Activated CD4-positive, alpha-beta T cell treated with anti-CD3 and anti-CD28 coated beads for 48 hours (primary cell): ENCODE results near the gene PRSS56.

ENCODE experiments used
- DNase-seq: peaks from one replicate; pipeline ENCODE4 v3.0.0-alpha.2; 2020

The PRSS56 gene

DNA sequence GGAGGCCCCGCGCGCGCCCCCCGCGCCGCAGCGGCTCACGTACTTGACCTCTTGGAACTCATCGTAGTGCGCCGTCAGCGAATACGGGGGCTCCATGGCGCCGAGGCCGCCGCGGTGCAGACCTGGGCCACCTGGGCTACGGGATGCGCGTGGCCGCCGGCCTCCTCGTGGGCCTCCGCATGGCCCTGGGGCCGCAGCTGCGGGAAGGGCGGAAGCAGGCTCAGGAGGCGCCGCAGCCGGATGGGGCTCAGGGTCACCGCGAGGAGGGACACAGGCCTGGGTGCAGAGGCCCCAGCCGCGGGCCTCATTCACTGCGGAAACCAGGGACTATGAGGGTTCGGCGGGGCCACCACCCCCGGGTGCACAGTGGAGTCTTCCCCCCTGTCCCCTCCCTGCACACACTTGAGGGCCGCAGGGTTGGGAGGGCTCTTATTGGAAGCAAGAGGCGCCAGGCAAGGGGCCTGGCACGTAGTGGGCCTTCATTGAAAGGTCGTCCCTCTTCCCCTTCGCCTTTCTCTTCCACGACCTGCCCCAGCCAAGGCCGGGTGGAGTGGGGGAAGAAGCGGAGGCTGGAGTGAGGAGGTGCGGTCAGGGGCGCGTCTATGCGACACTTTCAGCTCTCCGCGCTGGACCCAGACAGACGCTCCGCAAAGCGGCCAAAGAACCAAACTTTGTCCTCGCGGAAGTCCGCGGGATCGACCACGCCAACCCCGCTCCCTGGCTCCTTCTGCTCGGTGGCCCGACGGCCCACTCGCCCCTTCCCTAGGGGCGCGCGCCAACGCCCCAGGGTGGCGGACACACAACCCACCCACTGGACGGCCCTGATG is 33.4 kb upstream of the PRSS56 start:
- DNase-seq, result no peak

DNA sequence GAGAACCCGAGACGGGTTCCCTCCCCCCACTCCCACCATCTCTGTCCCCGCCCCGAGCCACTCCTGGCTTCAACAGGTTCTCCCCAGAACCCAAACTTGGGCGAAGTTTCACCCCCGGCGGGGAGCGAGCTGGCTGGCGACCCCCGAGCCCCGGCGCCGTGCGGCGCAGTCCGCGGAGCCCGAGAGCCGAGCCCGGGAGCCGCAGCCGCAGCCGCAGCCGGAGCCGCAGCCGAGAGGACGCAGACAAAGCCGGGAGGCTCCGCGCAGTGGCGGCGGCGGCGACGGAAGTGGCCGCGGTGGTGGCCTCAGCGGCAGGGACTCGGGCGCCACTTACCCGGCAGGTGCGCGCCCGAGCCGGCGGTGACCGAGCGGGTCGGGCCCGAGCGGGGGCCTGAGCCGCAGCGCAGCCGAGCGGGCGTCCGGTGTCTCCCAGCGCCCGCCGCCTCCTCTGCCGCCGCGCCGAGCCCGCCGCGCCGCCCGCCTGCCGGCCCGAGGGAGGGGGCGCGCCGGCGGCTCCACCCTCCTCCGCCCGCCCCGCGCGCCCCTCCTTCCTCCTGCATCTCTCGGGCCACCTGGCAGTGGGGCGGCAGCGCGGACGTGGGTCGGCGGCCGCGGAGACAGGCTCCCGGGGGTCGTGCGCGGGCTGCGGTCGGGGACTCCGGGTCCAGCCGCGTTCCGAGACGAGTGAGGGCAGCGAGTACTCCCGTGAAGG is 32.6 kb upstream of the PRSS56 start, which contains the start of gene ECEL1:
Gene ECEL1, minus strand, starts transcription at position 450 of the 712 bp plus-strand sequence. CDS start 1,181 bp downstream, outside the sequence.
- no peak for DNase-seq

DNA sequence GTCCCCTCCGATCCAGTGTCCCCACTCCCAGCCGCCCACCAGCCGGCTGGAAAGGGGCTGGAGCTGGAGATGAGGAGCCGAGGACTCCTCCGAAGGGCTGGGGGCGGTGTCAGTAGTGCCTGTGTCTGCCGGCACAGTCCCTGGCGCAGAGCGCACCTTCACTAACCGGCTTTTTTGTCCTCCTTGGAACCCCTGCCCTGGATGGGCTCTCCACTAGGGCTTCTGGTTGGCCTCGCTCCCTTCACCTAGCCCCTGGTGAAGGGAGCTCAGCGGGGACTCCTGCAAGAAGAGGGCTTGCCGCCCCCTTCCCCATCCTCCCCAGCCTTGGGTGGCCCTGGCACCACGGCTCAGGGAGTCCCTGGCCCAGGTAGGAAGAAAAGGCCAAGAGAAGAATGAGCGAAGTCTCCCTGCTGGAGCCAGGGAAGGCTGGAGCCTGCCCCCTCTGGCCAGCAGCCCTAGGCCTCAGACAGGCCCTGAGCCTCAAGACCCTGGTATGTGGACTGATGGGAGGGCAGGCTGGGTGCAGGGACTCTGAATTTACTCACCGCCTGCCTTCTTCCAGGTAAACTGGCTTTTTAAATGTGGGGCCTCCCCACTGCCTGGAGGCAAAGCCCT is 32.0 kb upstream of the PRSS56 start:
- DNase-seq, result no peak

DNA sequence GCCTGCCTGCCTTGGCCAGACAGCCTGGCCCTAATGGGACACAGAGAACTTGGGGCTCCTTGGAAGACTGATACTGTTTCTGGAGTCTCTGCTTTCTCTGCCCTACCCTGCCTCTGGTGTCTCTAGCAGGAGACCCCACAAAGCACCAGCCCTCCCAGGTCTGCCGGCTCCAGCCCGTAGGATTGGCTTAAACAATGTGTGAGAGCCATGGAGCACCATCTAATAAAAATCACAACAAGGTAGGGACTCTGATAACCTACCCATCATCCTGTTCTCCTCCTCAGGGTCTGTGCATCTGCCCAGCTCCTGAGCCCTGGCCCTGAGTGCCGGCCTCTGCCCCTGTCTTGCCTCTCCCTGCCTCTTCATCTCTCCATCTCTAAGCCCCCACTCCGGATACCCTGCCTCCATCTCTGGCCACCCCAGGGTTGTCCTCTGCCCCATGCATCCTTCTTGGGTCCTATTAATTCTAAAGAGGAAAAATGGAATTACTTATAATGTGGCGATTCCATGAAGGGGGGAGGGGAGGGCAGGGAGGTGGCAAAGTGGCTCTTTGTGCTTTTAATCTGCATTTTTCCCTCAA is 31.4 kb upstream of the PRSS56 start:
- no peak for DNase-seq

DNA sequence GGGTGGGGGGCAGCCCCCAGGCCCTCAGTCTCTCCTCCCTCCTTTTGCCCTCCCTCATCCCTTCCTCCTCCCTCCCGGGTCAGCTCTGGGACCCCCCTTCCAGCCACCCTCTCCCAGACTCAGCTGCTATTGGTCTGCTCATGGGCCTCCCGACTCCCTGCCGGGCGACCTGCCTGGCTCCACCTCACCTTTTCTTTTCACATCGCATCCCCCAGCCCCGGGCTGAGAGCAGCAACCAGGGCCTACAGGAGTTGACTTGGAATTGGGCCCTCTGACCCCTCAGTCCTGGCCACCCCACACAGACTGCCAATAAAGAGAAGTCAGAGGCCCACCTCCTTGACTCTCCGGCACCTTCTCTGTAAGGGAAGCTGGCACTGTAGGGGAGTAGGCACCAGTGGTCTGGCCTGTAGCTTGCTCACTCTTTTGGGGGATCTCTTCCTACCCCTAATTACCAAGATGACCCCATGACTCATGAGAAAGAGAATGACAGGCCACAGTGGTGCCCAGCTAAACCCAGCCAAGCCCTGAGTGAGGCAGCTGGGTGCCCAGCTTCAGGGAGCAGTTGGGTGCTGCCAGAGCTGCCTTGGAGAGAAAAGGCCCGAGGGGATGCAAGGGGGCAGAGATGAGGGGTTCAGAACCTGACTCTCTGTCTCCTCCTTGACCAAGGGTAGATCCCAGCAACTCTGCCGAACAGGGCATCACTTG is 30.5 kb upstream of the PRSS56 start:
- no peak for DNase-seq

DNA sequence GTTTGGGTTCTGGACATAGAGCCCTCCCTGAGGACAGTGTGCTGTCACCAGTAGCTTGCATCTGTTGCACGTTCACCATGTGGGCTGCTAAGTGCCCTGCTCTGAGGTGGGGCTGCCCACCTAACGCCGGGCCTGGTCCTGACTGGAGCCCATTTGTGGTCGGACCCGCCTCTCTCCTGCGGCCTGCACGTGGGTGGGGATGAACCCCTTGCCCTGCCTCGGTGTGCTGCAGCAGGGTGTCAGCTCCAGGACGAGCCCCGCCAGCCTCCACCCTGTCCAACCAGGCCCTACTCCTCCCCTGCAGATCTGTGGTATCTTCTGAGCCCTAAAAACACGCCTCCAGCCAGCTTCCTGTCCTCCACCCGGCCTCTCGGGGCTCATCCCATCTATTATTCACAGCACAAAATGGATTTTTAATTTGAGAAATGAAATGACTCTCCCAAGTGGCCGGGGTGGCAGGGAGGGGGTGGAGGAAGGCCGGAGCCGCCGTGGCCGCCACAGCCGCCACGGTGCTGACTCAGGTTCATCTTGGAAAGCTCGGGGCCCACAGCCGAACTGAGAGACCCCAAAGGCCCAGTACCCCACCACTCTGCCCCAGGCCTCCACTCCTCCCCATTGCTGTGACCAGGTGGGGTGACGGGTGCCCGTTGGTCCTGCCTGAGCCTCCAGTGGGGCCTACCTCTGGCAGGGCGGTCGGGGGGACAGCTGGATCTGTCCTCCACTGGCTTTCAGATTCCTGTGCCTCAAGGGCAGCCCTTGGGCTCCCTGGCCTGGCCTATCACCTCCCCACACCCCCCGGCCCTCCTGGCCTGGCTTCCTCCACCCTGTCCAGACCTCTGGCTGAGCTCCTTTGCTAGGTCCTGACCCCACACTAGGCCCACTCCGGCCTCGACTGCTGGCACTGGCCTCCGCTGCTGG is 29.7 kb upstream of the PRSS56 start:
- no peak for DNase-seq

DNA sequence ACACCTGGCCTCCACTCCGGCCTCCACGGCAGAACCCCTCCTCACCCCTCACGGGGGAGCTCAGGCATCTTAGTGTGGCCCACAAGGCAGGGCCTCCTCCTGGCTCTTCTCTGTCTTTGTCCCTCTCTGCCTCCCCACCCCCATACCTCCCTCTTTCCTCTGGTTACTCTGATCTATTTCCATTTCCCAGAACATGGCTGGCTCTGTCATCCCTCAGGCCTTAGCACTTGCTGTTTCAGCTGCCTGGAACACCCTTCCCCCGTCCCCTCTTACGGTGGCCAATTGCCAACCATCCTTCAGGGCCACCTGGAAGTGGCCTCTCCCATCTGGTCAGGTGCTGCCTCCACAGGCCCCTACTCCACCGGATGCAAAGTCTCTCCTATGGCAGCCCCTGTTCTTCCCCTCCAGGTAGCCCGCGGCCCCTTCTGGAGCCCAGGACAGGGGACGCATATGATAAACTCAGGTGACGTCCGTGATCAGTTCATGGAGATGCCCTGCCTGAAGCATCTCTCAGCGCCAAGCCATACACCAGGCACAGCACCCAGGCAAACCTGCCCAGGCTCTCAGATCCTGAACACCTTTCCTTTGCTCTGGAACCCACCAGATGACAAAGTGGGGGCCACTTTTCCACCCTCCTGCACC is 28.9 kb upstream of the PRSS56 start:
- DNase-seq, result no peak

DNA sequence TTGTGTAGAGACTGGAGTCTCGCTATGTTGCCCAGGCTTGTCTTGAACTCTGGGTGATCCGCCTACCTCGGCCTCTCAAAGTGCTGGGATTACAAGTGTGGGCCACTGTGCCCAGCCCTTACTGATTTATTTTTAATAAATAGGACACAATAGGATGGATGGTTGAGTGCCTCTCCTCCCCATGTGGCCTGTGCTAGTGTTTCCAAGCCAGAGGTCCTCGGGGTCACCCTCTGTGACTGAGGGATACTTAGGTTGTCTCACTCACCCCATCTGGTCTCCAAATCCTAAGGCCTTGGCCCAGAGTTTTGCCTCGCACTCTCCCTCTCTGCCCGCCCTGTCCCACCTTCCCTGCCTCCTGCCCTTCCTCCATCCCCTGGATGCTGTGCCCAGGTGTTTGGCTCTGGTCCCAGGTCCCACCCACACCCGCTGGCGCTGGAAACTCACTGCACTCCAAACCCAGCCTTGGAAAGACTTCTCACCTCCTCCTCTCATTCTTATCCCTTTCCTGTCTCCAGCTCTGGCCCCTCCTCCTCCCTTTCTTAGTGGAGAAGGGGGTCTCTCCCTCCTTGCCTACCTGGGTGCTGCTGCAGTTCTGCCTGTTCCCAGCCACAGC is 27.8 kb upstream of the PRSS56 start:
- no peak for DNase-seq

DNA sequence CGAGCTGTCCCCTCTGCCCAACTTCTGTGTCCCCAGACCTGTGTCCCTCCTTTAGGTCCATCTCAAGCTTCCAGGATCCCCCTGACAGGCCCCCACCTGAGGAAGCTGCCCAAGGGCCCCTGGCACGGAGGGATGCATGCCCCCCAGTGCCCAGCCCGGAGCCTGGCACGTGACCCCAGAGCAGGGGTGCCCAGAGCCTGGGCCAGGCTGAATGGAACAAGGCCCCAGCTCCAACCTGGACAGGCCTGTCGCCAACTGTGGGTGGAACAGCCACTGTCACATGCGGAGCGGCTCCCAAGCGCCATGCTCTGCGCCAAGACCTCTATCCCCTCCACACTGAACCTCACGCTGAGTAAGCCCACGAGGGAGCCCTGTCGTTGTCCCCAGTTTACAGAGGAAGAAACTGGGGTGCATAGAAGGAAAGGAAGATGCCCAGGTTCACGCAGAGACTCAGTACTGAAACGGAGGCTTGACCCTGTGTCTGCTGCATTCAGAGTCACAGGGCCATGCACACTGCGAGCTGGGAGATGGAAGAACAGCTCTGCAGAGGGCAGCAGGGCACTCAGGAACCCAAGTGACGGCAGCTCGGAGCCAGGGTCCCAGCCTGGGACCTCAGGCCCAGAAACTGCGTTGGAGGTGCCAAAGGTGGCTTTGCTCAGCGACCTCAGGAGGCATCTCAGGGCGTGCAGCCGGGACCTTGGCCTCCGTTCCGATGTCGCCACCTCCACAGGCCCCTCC is 27.1 kb upstream of the PRSS56 start:
- no peak for DNase-seq

DNA sequence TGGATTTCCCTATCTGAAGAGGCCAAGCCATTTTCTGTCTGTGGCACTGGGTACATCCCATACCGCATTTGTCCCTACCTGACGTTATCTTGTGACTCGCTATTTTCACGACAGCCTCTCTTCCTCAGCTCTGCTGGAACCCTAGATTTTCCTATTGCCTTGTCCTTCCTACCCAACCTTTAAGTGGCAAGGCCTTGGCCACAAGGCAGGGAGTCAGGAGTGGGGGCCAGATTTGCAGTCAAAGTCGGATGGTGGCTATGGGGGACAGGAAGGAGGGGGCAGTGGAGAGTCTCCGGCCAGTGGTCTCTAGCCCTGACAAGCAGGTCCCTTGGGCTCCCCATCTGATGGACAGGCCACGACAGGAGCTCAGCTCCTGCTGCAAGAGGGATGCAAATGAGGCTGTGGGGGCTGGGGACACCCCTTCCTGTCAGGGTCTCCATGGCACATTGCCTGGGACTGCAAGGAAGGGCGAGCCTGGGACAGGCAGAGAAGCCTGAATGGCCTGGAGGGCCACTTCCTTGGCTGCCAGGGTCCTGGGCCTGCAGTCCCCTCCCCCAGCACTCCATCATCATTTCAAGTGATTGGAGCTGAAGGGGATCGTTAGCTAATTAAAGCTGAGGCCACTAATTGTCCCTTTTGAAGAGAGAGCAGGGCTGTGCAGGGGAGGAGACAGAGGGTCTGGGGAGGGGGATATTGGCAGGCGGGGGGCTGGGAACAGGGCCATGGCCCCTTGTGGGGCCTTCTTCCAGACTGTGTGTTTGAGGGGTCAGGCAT is 26.3 kb upstream of the PRSS56 start:
- DNase-seq, result no peak

DNA sequence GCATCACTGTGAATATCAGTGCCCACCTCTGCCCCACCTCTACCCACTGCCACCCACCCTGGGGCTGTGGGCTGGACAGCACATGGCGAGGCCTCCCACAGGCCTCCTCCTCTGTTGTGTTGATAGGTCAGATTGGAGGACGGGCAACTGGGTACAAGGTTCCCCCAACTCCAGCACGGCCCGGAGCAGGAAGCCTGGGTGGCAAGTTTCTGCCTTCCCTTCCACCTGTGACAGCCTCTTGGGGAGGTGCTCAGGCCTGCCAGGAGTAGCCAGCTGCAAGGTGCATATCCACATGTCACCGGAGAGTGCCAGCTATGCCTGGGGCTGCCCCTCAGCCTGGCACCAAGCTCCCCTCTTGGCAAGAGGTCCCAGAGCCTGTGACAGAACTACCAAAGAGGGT is 25.6 kb upstream of the PRSS56 start:
- DNase-seq, result no peak

DNA sequence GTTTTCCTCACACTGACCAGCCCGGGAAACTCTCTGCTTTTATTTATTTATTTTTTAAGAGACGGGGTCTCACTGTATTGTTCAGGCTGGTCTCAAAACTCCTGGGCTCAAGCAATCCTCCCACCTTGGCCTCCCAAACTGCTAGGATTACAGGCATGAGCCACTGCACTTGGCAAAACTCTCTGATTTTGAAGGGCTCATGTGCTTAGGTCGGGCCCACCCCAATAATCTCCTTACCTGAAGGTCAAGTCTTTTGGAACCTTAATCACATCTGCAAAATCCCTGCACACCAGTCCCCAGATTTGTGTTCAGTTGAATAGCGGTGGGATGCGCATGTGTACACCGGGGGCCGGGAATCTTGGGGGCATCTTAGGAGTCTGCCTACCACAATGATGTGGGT is 24.9 kb upstream of the PRSS56 start:
- DNase-seq, result no peak

DNA sequence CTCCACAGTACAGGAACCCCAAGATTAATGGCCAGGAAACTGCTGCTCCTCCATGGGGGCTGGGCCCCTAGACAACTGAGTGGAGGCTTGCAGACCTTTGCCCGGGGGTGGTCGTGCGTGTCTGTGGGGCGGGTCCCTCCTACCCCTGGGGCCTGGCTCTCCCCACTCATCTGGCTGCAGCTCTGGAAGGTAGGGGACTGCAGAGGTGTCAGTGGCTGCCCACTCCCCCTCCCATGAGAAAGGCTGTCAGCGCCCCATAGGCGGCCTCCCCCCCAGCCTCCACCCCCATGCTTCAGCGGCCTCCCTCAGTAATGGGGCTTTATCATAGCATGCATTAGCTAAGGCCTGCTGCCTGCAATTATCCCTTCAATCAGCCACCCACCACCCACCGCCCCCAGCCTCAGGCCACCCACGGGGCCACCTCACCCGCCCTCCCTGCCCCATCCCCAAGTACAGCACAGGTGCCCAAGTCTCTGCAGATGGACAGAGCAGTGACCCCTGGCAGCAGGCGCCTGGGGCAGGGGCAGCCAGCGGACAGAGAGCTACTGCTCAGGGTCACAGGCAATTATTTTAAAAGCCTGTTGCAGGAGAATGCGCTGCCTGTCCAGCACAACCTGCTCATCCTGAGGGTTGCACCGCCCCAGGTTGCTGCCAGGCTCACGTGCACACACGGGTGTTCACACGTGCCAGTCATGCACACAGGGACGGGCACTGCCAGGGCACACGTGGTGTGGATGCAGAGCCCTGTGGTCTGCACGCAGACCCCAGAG is 23.5 kb upstream of the PRSS56 start:
- DNase-seq, result no peak

DNA sequence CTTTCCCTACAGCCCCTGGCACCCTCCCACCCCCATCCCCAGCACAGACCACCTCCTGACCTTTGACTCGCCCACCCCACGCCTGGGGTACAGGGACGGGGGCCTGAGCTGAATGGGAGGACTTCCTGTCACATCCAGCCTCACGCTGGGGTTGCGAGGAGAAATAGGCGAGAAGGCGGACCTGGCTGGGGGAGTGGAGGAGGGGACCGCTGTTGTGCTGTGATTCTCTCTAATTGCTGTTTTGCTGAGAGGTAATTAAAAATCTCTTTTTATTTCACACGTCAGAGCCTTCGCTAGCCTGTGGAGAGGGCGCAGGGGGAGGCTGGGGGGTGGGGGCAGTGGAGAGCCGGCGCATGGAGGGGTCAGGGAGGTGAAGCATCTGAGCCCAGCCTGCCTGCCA is 22.8 kb upstream of the PRSS56 start:
- DNase-seq, result no peak

DNA sequence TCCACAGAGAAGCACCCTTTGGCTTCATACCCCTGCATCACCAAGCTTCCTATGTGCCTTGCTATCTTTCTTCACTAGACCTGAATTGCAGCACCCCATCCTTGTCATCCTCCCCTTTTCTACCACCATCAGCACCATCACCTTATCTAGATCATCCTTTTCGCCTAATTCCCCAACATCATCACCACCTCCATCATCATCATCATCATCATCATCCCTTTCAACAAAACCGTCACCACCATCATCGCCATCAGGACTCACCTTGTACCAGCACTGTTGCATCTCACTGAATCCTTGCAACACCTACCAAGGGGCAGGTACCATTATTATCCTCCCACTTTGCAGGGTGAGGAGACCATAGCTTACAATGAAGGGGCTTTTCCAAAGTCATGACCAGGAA is 21.7 kb upstream of the PRSS56 start:
- no peak for DNase-seq

DNA sequence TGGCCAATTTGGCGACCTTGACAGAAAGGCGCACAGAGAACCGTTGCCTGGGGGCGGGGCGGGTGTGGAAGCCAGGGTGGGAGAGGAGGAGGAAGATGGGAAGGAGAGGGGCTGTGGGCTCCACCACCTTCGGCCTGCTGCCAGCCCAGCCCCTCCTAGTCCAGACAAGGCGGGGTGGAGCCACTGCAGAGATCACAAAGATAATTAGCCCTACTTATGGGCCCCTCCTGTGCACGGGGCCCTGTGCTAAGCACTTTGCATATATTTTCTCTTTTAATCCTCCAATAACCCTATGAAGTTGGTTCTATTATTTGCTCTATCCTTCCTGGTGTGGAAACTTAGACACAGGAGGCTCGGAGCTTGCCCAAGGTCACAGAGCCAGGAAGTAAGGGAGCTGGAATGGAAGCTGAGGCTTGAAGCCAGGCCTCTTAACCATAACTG is 18.8 kb upstream of the PRSS56 start:
- DNase-seq, result no peak

DNA sequence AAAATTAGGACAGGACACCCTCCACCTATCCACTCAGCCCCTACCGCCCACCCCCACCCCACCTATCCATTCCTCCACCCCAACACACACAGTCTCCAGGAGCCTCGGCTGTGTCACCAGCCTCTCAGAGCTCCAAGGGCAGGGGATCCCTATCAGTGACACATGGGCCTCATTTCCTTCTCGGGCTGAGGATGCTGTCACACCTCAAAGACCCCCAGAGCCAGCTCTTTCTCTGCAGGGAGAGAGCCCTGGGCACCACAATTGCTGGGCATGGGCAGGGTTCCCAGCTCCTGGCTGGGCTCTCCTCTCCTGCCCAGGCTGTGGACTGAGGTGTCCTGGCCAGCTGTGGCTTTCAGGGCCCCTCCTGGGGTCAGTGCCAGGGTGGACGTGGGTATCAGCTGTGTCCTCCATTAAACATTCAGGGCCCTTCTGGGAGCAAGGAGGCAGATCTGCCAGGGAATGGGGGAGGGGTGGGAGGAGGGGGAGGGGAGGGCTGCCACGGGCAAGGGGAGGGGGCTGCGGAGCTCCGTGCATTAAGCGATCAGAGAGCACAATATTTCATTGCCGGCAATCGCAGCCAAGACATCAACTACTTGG is 18.3 kb upstream of the PRSS56 start:
- no peak for DNase-seq

DNA sequence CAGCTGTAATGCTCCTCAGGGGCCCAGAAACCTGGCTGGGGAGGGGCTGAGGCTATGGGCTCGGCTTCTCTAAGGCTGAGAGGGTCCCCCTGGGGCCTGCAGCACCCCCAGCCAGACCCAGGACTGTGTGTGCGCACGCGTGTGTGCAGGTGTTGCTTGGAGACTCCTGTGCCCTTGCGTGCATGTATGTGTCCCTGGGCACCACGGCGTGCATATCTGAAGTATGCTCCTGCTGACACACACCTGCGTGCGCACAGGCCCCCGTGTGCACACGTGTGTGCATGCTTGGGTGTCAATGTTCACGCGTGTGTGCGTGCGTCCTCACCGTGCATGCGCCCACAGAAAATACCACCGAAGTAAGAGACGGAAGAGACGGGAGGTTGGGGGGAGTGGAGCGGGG is 17.7 kb upstream of the PRSS56 start:
- DNase-seq, result no peak
